Large intestine (tissue), 3 donors: ENCODE measurements around the gene TIGD2. TPM values are rescaled to one million over a fixed set of nuclear protein-coding genes. Genes with fewer than 3 reads are reported as not detected.
A peak's percentile ranks its signal among the peaks of the same experiment; 100 is the strongest.

Experiments
- DNase-seq, 2 donors: peaks; one replicate each; pipeline versions ENCODE4 v3.0.0 to v3.0.0-alpha.2; 2013
- H3K27ac ChIP-seq: one replicate; pipeline ENCODE4 v1.5.1; 2013; ENCODE audit warnings: low read length
- H3K27me3 ChIP-seq: 2 replicates; pipeline ENCODE4 v1.6.1; 2013; ENCODE audit warnings: low read length; ENCODE audit not compliant: control insufficient read depth, insufficient read depth
- H3K36me3 ChIP-seq: 2 replicates; pipeline ENCODE4 v1.6.1; 2013; ENCODE audit warnings: low read length; ENCODE audit not compliant: control insufficient read depth, insufficient read depth
- H3K4me1 ChIP-seq: one replicate; pipeline ENCODE4 v1.6.1; 2013; ENCODE audit warnings: low read length; ENCODE audit not compliant: control insufficient read depth, insufficient read depth
- H3K4me3 ChIP-seq: one replicate; pipeline ENCODE4 v1.5.1; 2013; ENCODE audit warnings: low read length
- H3K9me3 ChIP-seq: one replicate; pipeline ENCODE4 v1.6.1; 2013; ENCODE audit warnings: mild to moderate bottlenecking, low read depth, low read length, moderate library complexity; ENCODE audit not compliant: control insufficient read depth
- WGBS: methylation state at CpG from one replicate; pipeline ENCODE4 v1.1.5; 2013; ENCODE audit warnings: low lambda C conversion rate; ENCODE audit not compliant: insufficient coverage; 5-methylcytosine and 5-hydroxymethylcytosine counted together
- polyA plus RNA-seq: library from polyadenylated mRNA; unstranded; fragments of 120-200 nt; gene quantifications from one replicate; pipeline ENCODE4 v1.2.1, GENCODE V29; 2013

Gene TIGD2
- polyA plus RNA-seq, 1 donor = 10.3 TPM

- peaks cover 4% of the 10 kb centered on the region for H3K27me3 ChIP-seq
- WGBS = 93% methylated on average over 3 of the region's 3 CpGs
- no peaks in the 10 kb centered on the region for H3K36me3 ChIP-seq
- H3K27ac ChIP-seq = no peak overlapping the region
- no peaks in the 10 kb centered on the region for H3K9me3 ChIP-seq
- peaks cover 8% of the 10 kb centered on the region for H3K4me1 ChIP-seq
- no peak for DNase-seq
- no peak overlapping the region for H3K4me3 ChIP-seq
Measured at GRCh38 chr4:89114100-89114499, 2.8 kb downstream of the TIGD2 start.

- H3K27me3 ChIP-seq = no peaks in the 10 kb centered on the region
- H3K27ac ChIP-seq = no peak overlapping the region
- H3K4me1 ChIP-seq = peaks cover 15% of the 10 kb centered on the region
- no peaks in the 10 kb centered on the region for H3K9me3 ChIP-seq
- no peaks in the 10 kb centered on the region for H3K36me3 ChIP-seq
- no peak for DNase-seq
- WGBS = 100% methylated on average over 2 of the region's 3 CpGs
- no peak overlapping the region for H3K4me3 ChIP-seq
Measured at GRCh38 chr4:89117115-89117514, 5.8 kb downstream of the TIGD2 start.

GRCh38 chr4:89119166-89119565, 7.8 kb downstream of the TIGD2 start:
- Histone ChIP-seq H3K4me1 (peaks cover 20% of the 10 kb centered on the region), H3K9me3 (no peaks in the 10 kb centered on the region), H3K4me3 (no peak overlapping the region), H3K36me3 (no peaks in the 10 kb centered on the region), H3K27ac (no peak overlapping the region), H3K27me3 (no peaks in the 10 kb centered on the region)
- WGBS = 100% methylated on average over 1 of the region's 1 CpG
- no peak for DNase-seq

- no peak for DNase-seq
- Histone ChIP-seq H3K36me3 (no peaks in the 10 kb centered on the region), H3K4me1 (peaks cover 25% of the 10 kb centered on the region), H3K27ac (no peak overlapping the region), H3K9me3 (no peaks in the 10 kb centered on the region), H3K27me3 (no peaks in the 10 kb centered on the region), H3K4me3 (no peak overlapping the region)
- WGBS = 80% methylated on average over 1 of the region's 3 CpGs
Measured at GRCh38 chr4:89119836-89120235, 8.5 kb downstream of the TIGD2 start.

- H3K36me3 ChIP-seq = no peaks in the 10 kb centered on the region
- H3K27me3 ChIP-seq = no peaks in the 10 kb centered on the region
- peaks cover 32% of the 10 kb centered on the region for H3K4me1 ChIP-seq
- H3K4me3 ChIP-seq = no peak overlapping the region
- no peak for DNase-seq
- H3K9me3 ChIP-seq = no peaks in the 10 kb centered on the region
- WGBS = no CpG with 5 or more reads among the region's 3 CpGs
- H3K27ac ChIP-seq = peak overlapping the region; percentile 97
Measured at GRCh38 chr4:89121387-89122068, 10.2 kb downstream of the TIGD2 start.

GRCh38 chr4:89123451-89123851, 12.1 kb downstream of the TIGD2 start:
- no peaks in the 10 kb centered on the region for H3K27me3 ChIP-seq
- 40% methylated on average over 1 of the region's 5 CpGs for WGBS
- H3K9me3 ChIP-seq = no peaks in the 10 kb centered on the region
- H3K4me3 ChIP-seq = no peak overlapping the region
- peak overlapping the region; percentile 97 for H3K27ac ChIP-seq
- no peaks in the 10 kb centered on the region for H3K36me3 ChIP-seq
- peaks cover 32% of the 10 kb centered on the region for H3K4me1 ChIP-seq
- peak; percentile 79 to 91 for DNase-seq

- Histone ChIP-seq H3K4me3 (no peak overlapping the region), H3K4me1 (peaks cover 32% of the 10 kb centered on the region), H3K36me3 (no peaks in the 10 kb centered on the region), H3K27me3 (no peaks in the 10 kb centered on the region), H3K9me3 (no peaks in the 10 kb centered on the region), H3K27ac (peak overlapping the region; percentile 32)
- peak in 1 of 2 donors; percentile 70 for DNase-seq
- 83% methylated on average over 1 of the region's 3 CpGs for WGBS
Measured at GRCh38 chr4:89125901-89126782, 14.8 kb downstream of the TIGD2 start.

- Histone ChIP-seq H3K9me3 (no peaks in the 10 kb centered on the region), H3K27ac (no peak overlapping the region), H3K4me1 (peaks cover 12% of the 10 kb centered on the region), H3K36me3 (no peaks in the 10 kb centered on the region), H3K4me3 (no peak overlapping the region), H3K27me3 (no peaks in the 10 kb centered on the region)
- 80% methylated on average over 1 of the region's 1 CpG for WGBS
- DNase-seq = no peak
Measured at GRCh38 chr4:89129080-89129640, 17.8 kb downstream of the TIGD2 start.

GRCh38 chr4:89134775-89135319, 23.5 kb downstream of the TIGD2 start:
- Histone ChIP-seq H3K27me3 (no peaks in the 10 kb centered on the region), H3K36me3 (no peaks in the 10 kb centered on the region), H3K9me3 (no peaks in the 10 kb centered on the region), H3K27ac (peak overlapping the region; percentile 64), H3K4me3 (no peak overlapping the region), H3K4me1 (peaks cover 3% of the 10 kb centered on the region)
- 43% methylated on average over 2 of the region's 4 CpGs for WGBS
- DNase-seq = peak; percentile 72 to 87

- no peaks in the 10 kb centered on the region for H3K27me3 ChIP-seq
- H3K9me3 ChIP-seq = no peaks in the 10 kb centered on the region
- H3K27ac ChIP-seq = peak overlapping the region; percentile 64
- WGBS = 100% methylated on average over 1 of the region's 3 CpGs
- DNase-seq = peak; percentile 48 to 60
- no peak overlapping the region for H3K4me3 ChIP-seq
- H3K4me1 ChIP-seq = peaks cover 3% of the 10 kb centered on the region
- no peaks in the 10 kb centered on the region for H3K36me3 ChIP-seq
Measured at GRCh38 chr4:89136525-89136924, 25.2 kb downstream of the TIGD2 start.
